ENCODE measurements around the gene MAP3K1. TPM values are rescaled to one million over a fixed set of nuclear protein-coding genes. Genes with fewer than 3 reads are reported as not detected.

The MAP3K1 gene
- total and polyA plus RNA-seq, 8 donors, result 20.6 to 70.8 (median 60.9) TPM

GRCh38 chr5:56898213-56898612 is 82.9 kb downstream of the MAP3K1 start:
- H3K4me1 ChIP-seq, result peaks cover 0 to 5% of the 10 kb centered on the region in 2 donors
- no peak for TF ChIP-seq CTCF (IDR thresholded peaks at IDR 0.05)
- no peak overlapping the region for H3K4me3 ChIP-seq
- no peaks in the 10 kb centered on the region for H3K27me3 ChIP-seq
- H3K9me3 ChIP-seq, result no peaks in the 10 kb centered on the region
- intact Hi-C loops (cut with DNase I), result no loop called here
- peaks cover 0 to 17% of the 10 kb centered on the region in 2 donors for H3K36me3 ChIP-seq
- no peak overlapping the region for H3K27ac ChIP-seq
- ATAC-seq (no peak), DNase-seq (no peak)

GRCh38 chr5:56900395-56900794 is 85.0 kb downstream of the MAP3K1 start:
- intact Hi-C loops (cut with DNase I), result no loop called here
- Histone ChIP-seq H3K36me3 (no peaks in the 10 kb centered on the region), H3K9me3 (no peaks in the 10 kb centered on the region), H3K27me3 (no peaks in the 10 kb centered on the region), H3K27ac (no peak overlapping the region), H3K4me3 (no peak overlapping the region), H3K4me1 (peaks cover 0 to 5% of the 10 kb centered on the region in 2 donors)
- DNase-seq (no peak), ATAC-seq (peak; percentile 29)
- no peak for TF ChIP-seq CTCF (IDR thresholded peaks at IDR 0.05)

GRCh38 chr5:56900858-56901578 is 85.7 kb downstream of the MAP3K1 start:
- Histone ChIP-seq H3K4me3 (no peak overlapping the region), H3K4me1 (peaks cover 0 to 5% of the 10 kb centered on the region in 2 donors), H3K9me3 (no peaks in the 10 kb centered on the region), H3K27ac (no peak overlapping the region), H3K36me3 (no peaks in the 10 kb centered on the region), H3K27me3 (no peaks in the 10 kb centered on the region)
- ATAC-seq (peak; percentile 87), DNase-seq (peak in 2 of 4 donors; percentile 16 to 42)
- intact Hi-C loops (cut with DNase I), result no loop called here
- peak; percentile 58 to 62 for TF ChIP-seq CTCF (IDR thresholded peaks at IDR 0.05)

- Histone ChIP-seq H3K4me3 (peak overlapping the region; percentile 66 to 70), H3K9me3 (no peaks in the 10 kb centered on the region), H3K27me3 (no peaks in the 10 kb centered on the region), H3K36me3 (no peaks in the 10 kb centered on the region), H3K4me1 (peaks cover 4 to 15% of the 10 kb centered on the region in 2 donors), H3K27ac (peak overlapping the region; percentile 97)
- no peak for TF ChIP-seq CTCF (IDR thresholded peaks at IDR 0.05)
- DNase-seq (peak in 2 of 4 donors; percentile 79 to 93), ATAC-seq (peak; percentile 70)
- intact Hi-C loops (cut with DNase I), result no loop called here
Observed at GRCh38 chr5:56908942-56909293, 93.6 kb downstream of the MAP3K1 start.

- Histone ChIP-seq H3K36me3 (no peaks in the 10 kb centered on the region), H3K9me3 (no peaks in the 10 kb centered on the region), H3K4me1 (peaks cover 4 to 15% of the 10 kb centered on the region in 2 donors), H3K27me3 (no peaks in the 10 kb centered on the region), H3K4me3 (peak within 1 kb of the TSS; percentile 66 to 70), H3K27ac (peak within 1 kb of the TSS; percentile 97)
- DNase-seq (peak; percentile 98 to 100 (median 99)), ATAC-seq (peak; percentile 92)
- intact Hi-C loops (cut with DNase I), result no loop called here
- no peak for TF ChIP-seq CTCF (IDR thresholded peaks at IDR 0.05)
Observed at GRCh38 chr5:56909294-56910209, 94.2 kb downstream of the MAP3K1 start, which contains the start of gene SETD9. Gene SETD9 (plus strand): TSS chr5:56909596. CDS start chr5:56909646, 50 bp downstream.
